GM18502 (cell line): ENCODE measurements around the gene POMC.
"Not testable (repeated sequence)": the region's sequence is repeated elsewhere in the genome, so short reads cannot be mapped to it uniquely, and the experiment has no call there.

Experiments used
- ATAC-seq: cut with Tn5 transposase; IDR thresholded peaks from one replicate; pipeline ENCODE4 v1.9.1; 2021; ENCODE audit warnings: mild to moderate bottlenecking; ENCODE audit not compliant: unreplicated experiment, poor library complexity

Gene POMC

DNA sequence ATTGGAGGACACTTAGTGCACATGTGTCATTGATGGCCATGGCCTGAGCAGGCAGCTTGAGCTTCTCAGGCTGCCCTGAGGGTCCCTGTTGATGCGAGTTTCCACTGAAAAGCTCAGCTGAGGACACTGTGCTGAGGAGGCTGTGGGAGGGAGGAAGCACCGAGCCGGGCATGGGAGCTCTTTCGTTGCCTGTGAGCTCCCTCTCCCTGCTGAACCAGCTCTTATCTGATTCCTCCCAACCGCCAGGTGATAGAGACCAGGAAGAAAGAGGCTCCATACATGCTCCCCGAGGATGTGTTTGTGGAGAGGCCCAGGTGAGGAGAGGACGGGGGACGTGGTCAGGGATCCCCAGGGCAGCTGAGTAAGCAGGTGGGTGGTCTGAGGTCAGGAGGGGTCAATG, 27.3 kb downstream of the POMC start:
- ATAC-seq: no peak

DNA sequence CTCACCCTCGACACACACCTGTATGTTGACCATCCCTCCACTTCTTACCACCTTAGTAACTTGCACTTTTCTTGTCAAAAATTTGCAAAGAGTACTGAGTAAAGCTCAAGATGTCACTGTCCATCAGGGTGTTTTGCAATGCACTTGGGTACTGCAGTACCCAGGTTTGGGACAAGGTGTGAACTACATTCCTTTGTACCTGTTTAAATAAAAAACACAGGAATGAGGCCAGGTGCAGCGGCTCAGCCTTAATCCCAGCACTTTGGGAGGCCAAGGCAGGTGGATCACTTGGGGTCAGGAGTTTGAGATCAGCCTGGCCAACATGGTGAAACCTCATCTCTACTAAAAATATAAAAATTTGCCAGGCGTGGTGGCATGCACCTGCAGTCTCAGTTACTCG, 27.8 kb downstream of the POMC start:
- ATAC-seq: not testable (repeated sequence)

DNA sequence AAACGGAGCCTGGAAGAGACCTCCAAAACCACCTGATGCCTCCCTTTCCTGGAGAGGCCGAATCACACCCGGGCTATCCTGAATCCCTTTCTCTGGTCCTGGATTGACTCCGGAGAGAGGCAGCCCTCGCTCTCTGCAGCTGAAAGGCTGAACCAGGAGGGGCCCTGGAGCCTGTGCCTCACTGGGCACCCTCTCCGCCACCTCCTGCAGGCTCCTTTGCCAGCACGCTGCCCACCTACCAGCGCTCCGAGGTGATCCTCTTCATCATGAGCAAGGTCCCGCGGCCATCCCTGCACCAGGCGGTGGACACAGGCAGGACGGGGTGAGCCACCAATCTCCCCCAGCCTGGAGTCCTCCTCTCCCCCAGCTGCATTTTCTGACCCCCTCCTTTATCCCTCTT, 35.7 kb downstream of the POMC start:
- no peak for ATAC-seq

DNA sequence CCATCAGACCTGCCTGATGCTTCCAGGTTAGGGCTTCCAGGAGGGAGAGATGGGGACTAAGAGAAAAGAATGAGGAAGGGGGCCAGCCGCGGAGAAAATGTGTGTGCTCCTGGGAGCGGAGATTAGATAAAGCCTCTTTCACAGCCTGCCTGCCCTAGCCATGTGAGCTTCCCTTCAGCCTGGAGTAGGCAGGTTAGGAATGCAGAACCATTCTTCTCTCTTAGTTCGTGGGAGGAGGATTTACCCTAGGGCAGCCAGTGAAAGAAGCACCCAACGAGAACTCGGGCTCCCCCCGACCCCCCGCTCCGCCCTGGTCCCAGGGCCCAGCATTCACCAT, 36.1 kb downstream of the POMC start:
- ATAC-seq: no peak

DNA sequence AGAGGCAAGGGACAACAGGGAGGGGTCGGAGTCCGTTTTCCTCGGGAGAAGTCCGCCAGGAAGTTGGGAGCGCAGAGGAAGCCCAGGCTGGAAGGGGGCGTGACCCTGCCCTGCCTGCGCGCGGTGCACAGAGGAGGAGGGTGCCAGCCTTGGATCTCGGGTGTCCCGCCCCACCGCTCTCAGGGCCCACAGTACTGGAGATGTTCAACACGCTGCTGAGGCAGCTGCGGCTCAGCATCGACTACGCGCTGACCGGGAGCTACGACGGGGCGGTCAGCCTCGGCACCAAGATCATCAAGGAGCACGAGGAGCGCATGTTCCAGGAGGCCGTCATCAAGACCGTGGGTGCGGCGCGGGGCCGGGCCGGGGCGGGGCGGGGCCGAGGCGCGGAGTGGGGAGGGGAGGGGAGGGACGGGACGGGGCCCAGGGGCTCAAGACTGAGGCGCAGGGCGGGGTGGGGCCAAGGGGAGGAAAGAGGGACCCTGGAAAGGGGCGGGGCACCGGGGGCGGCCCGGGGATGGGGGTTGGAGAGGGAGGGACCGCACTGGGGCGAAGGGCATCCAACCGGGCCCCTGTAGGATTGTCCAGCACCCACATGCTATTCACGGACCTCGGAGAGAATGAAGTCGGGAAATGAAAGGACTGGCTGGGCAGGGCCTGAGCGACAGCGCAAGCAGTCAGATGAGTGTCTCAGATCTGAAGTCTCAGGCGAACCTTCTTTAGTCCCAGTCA, 36.6 kb downstream of the POMC start:
- ATAC-seq: no peak

DNA sequence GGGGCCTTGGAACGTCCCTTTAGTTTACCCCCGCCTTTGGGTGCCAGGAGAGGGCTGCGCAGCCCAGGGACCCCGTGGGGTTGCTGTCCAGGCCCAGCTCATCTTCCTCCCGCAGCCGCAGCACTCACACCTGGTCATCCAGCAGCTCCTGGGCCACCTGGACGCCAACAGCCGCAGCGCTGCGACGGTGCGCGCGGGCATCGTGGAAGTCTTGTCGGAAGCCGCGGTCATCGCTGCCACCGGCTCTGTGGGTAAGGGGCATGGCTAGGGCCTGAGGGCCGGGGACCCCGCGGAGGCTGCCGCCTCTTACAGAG, 37.2 kb downstream of the POMC start:
- ATAC-seq: no peak

DNA sequence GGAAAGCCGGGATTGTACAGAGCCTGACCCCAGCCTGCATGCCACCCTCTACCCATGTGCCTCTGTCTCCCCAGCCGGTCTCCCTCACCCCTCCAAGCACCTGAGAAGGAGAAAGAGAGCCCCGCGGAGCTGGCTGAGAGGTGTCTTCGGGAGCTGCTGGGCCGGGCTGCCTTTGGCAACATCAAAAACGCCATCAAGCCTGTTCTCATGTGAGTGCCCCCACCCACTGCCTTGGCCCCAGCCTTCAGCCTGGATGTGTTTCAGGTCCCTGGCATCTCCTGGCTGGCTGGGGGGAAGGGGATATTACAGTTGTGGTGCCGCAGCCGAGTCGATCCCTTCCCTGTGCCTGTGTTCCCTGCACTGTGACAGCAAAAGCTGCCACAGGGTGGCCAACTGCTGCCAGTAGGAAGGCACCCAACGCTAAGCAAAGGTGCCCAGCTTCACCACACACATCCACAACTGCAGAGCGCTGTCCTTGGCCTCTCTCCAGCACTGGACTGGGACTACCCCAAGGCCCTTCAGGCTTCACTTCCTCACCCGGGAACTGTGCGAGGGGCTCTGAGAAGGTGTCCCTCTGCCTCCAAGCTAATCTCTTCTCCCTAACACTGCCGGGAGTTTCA, 38.4 kb downstream of the POMC start:
- no peak for ATAC-seq

DNA sequence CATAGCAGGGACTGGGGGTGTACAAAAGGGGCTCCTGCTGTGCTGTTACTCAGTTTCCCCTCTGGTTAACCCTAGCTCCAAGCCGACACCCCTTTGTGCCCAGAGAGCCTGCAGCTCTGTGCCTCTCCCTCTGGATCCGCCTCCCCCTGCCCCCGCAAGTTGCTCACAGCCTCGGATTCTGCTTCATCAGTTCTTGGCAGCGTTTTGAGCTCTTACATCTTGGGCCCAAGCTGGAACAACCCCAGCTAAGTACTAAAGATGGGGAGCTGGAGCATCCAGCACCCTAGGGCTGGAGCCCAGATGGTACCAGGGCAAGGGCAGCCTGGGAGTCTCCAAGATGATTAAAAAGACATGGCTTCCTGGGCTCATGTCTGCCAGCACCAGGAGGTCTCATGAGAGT, 40.7 kb downstream of the POMC start:
- ATAC-seq: no peak

DNA sequence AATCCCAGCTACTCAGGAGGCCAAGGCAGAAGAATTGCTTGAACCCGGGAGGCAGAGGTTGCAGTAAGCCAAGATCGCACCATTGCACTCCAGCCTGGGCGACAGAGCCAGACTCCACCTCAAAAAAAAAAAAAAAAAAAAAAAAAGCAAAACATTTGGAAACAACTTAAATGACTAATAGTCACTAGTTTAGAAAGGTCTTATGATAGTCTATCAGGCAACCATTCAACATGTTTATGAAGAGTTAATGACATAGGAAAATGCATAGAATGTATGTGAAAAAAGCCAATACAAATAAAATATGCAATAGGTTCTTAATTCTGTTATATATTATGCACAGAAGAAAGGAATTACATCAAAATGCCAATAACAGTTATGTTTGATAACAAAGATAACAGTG, 41.3 kb downstream of the POMC start:
- not testable (repeated sequence) for ATAC-seq

DNA sequence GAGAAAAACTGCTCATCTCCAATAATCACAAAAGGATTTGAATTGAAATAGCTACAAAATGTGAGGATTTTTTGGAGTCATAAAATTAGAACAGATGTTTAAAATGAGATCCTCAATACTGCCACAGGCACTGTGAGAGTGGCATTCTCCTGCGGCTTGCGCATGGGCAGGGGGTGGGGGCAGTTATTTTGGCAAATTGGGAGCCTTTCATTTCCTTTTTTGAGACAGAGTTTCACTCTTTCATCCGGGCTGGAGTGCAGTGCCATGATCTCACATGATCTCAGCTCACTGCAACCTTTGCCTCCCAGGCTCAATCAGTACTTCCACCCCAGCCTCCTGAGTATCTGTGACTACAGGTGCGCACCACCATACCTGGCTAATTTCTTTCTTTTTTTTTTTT, 42.4 kb downstream of the POMC start:
- no peak for ATAC-seq

DNA sequence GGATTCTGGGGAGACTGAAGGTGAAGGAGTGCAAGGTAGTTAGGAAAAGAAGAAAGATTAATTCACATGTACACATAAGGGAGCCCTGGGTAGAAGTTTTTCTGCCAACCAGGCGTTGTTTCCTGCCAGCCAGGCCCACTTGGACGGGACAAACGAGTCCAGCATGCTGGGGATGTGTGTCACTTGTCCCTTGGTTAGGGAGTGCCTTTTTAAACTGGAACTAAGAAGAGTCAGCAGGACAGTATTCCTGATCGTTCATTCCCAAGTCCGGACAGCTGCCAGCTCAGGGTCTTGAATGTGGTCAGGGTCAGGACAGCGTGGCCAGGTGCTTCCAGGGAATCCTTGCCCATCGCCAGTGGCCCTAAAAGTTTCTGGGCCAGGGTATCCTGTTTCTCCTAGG, 43.2 kb downstream of the POMC start:
- ATAC-seq: no peak

DNA sequence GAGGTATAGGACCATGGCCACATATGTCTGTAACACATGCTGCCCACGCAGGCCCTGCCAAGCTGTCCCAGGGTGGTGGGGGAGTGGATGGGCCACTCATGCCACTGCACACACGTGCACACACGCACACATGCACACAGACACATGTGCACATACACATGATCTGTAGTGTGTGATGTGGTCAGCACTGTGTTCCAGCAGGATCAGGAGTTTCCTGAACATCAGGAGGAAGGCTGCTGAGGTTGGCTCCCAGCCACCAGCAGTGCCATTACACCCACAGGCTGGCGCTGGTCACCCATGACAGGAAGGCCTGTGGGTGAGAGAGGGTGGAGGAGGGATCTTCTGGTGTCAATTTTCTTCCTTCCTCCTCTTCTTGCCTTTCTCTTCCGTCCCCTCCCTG, 44.7 kb downstream of the POMC start:
- no peak for ATAC-seq

DNA sequence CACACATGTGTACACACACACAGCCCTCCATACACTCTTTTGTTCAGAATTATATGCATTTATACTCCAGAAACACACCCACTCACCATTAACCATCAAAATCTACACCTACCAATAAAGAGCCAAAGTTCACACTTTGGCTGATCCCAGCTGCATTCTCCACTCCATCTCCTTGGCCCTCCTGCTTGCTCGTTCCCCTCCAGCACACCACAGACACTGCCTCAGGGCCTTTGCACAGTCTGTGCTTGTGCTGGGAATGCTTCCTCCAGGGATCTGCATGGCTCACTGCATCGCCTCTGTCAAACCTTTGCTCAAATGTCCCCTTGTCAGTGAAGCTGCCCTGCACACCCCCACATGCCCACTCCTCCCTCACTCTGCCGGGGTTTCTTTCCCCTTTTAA, 46.0 kb downstream of the POMC start:
- no peak for ATAC-seq

DNA sequence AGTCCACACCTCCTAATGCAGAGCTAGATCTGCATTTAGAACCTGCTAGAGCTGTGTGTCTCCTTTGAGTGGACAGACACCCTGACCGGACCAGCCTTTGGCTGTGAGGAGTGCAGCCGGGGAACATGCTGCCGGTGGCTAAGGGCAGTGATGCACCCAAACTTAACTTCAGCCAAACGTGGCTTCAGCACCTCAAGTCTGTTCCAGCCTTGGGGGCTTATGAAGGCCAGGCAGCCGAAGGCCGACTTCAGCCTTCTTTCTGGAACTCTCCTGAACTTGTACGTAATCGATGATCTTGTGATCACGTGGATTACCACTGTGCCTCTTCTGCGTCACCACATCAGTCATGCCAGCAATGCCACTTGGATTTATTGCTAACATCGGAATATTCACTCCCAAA, 49.1 kb downstream of the POMC start:
- no peak for ATAC-seq

DNA sequence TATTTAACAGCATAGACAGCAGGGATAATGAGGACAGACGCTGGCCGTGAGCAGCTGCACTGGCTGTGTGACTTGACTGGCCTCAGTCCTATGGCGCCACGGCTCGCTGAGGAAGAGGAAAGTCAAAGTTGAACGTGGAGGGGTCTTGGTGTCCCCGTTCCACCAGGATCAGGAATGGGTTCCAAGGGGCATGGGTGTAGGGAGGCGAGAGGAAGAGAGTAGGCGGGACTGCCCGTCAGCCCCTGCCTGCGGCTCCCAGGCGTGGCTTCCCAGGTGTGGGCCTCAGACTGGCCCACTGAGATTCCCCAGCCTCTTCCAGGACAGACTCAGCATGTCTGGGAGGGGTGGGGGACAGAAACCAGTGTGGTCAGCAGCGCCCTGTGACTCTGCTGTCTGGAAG, 51.4 kb downstream of the POMC start:
- ATAC-seq: no peak

DNA sequence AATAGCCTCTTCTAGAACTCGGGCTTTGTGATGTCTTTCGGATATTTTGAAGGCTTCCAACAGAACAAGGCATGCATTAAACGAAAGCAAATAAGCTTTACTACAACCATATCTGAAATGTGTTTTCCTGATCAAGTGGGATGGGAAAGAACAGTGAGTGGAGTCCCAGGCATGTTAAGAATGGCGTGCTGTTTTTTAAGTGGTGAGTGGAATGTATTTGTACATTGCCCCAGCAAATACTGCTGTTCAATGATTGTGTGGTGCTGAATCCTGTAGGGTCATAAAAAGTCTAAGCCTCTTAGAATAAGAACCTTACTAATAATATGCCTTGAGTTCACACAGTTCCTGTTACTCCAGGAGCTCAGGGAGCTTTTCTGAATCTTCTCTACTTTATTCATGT, 52.5 kb downstream of the POMC start:
- ATAC-seq: no peak

DNA sequence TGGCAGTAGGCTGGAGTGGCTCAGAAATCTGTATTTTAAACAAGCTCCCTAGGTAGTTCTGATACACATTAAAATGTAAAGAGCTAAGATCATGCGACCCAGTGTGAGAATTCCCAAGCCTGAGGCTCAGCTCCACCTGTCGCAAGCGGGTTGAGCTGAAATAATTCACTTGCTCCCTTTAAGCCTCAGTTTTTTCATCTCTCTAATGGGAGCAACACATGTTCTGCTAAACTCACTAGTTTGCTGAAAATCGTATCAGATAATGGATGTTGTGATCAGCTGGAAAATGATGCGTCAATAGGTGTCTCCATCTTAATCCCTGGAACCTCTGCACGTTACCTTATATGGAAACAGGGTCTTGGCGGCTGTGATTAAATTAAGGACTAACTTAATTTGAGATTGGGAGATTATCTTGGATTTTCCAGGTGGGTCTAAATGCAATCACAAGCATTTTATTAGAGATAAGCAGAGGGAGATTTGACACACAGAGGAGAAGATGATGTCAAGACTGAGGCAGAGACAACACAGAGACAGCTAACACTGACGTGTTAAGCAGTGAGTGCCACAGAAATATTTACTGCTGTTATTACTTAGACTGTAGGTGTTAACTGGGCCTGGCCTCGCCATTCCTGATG, 53.0 kb downstream of the POMC start:
- ATAC-seq: no peak

DNA sequence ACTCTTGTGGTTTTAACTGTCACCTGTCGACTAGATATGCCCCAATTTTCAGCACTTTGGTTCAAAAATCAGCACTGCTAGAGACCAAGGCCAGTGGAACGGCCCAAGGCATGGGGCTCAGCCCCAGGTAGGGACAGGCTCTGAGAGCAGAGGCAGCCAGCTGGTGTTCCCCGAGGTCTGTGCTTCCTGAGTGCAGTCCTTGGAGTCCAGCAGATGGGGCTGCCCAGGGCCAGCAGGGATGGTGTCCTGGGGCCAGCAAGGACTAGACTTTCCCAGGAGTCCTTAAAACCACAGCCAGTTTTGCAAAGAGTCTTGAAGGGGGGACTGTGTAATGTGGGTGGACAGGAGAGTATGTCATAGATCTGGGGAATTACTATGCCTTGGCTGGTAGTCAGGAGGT, 56.3 kb downstream of the POMC start:
- no peak for ATAC-seq
